T-helper 2 cell (primary cell): ENCODE data around the gene KCNC4.

ENCODE experiments used
- DNase-seq, 5 experiments: peaks; one replicate each; pipeline versions ENCODE4 v3.0.0 to v3.0.0-alpha.2; 2012 to 2022

Gene KCNC4

GRCh38 chr1:110212169-110213142, 2.3 kb downstream of the KCNC4 start:
- DNase-seq: peak in 1 of 5 experiments; percentile 43

- DNase-seq: no peak
Measured at GRCh38 chr1:110213143-110213540, 3.0 kb downstream of the KCNC4 start.

GRCh38 chr1:110214454-110215404, 4.6 kb downstream of the KCNC4 start:
- peak in 1 of 5 experiments; percentile 75 for DNase-seq

- peak in 1 of 5 experiments; percentile 55 for DNase-seq
Measured at GRCh38 chr1:110215621-110216515, 5.8 kb downstream of the KCNC4 start.

GRCh38 chr1:110216844-110217444, 6.8 kb downstream of the KCNC4 start:
- DNase-seq: peak in 1 of 5 experiments; percentile 75

- DNase-seq: no peak
Measured at GRCh38 chr1:110218137-110218536, 8.0 kb downstream of the KCNC4 start.

GRCh38 chr1:110218739-110219138, 8.6 kb downstream of the KCNC4 start:
- DNase-seq: no peak

GRCh38 chr1:110220324-110220723, 10.2 kb downstream of the KCNC4 start:
- DNase-seq: no peak

- no peak for DNase-seq
Measured at GRCh38 chr1:110221119-110221518, 11.0 kb downstream of the KCNC4 start.

GRCh38 chr1:110223127-110223526, 13.0 kb downstream of the KCNC4 start:
- DNase-seq: no peak

GRCh38 chr1:110223581-110223980, 13.5 kb downstream of the KCNC4 start:
- DNase-seq: no peak

GRCh38 chr1:110224240-110224995, 14.3 kb downstream of the KCNC4 start:
- no peak for DNase-seq

- no peak for DNase-seq
Measured at GRCh38 chr1:110225212-110225611, 15.1 kb downstream of the KCNC4 start.

- DNase-seq: no peak
Measured at GRCh38 chr1:110225756-110226404, 15.8 kb downstream of the KCNC4 start.

GRCh38 chr1:110227774-110228173, 17.7 kb downstream of the KCNC4 start:
- no peak for DNase-seq

- DNase-seq: no peak
Measured at GRCh38 chr1:110228381-110228780, 18.3 kb downstream of the KCNC4 start.

- DNase-seq: no peak
Measured at GRCh38 chr1:110228869-110229268, 18.8 kb downstream of the KCNC4 start.

- no peak for DNase-seq
Measured at GRCh38 chr1:110229348-110230001, 19.4 kb downstream of the KCNC4 start.

GRCh38 chr1:110230381-110231199, 20.5 kb downstream of the KCNC4 start:
- no peak for DNase-seq
